Fibroblast of the conjunctiva (primary cell): ENCODE data around the gene CAMTA1.
"Not testable (repeated sequence)": the region's sequence is repeated elsewhere in the genome, so short reads cannot be mapped to it uniquely, and the experiment has no call there.

Source experiments
- DNase-seq: peaks from one replicate; pipeline ENCODE4 v3.0.0-alpha.2; 2010; ENCODE audit warnings: low read depth

CAMTA1 gene

DNA sequence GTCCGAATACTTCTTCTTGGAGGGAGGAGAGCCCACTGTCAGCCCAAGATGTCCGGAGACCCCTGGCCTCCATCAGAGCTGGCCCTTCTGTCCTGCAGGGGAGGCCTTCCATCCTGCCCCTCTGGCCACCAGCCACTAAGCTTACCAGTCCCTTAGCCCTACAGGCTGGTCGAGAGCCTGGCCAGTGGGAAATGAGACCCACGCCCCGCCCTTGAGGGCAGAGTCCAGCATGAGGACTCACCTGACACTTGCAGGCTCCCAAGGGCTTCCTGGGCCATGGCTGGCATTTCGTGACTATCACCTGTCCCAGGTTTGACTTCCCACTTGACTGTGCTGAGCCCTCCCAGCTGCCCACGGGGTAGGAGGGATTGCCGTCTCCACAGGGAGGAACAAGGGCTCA lies 624.0 kb downstream of the CAMTA1 start:
- DNase-seq, result no peak

DNA sequence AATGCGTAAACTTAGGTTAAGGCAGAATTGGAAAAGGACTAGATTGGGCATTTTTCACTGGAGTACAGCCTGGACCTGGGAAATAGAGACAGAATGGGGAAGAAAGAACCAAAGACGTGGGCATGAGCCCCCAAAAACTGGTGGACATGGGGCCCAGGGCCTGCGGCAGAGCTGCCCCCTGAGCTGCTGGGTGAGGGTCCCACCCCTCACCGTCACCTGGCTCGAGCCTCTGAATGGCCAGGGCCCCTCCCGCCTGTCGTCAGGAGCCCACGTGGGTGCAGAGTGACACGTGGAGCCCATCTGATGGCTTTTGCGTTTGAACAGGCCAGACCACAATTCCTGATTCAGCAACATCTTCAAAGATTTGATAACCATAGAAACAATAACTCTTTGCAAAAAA lies 624.9 kb downstream of the CAMTA1 start:
- DNase-seq, result no peak

DNA sequence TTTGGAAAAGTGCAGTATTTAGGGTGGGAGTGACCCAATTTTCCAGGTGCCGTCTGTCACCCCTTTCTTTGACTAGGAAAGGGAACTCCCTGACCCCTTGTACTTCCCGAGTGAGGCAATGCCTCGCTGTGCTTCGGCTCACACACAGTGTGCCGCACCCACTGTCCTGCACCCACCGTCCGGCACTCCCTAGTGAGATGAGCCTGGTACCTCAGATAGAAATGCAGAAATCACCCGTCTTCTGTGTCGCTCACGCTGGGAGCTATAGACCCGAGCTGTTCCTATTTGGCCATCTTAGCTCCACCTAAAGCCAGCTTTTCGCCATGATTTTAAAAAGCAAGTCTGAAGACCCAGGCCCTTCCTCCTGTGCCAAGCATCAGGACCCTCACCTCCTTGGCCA lies 632.4 kb downstream of the CAMTA1 start:
- not testable (repeated sequence) for DNase-seq

DNA sequence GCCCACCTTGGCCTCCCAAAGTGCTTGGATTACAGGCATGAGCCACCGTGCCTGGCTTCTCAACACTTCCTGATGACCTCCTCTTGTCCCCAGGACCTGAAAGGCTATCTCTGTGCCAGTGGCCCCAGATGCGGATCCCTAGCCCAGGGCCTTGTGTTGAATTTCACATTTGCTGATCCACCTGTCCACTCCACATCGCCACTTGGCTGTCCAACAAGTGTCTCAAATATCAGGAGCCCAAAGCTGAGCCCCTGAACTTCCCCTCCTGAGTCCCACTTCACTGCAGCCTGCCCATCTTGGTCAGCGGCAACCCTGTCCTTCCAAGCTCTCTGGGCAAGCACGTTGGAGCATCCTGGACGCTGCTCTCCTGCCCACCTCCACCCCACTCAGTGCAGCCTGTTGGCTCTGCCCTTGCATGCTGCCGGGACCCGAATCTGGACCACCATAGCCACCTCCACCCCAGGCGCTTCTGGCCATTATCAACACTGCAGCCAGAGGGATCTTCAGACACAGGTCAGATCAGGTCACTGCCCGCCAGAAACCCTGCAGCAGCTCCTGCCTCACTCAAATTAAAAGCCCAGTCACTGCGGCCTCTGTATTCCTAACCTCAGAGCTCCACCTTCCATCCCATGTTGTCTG lies 633.3 kb downstream of the CAMTA1 start:
- DNase-seq, result no peak

DNA sequence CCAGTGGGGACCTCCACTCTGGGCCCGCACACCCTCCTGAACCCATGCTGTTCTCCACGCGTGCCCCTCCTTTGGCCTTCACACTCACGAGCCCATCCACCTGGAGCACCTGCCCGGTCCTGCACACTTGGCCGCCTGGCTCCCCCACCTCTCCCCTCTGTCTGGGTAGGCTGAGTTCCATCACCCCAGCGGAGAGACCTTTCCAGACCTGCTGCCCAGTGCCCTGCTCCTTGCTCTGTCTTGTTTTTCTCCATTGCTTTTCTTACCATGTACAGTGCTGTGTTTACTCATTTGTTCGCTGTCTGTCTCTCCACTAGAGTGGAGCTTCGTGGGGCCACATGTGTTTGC lies 634.8 kb downstream of the CAMTA1 start:
- no peak for DNase-seq

DNA sequence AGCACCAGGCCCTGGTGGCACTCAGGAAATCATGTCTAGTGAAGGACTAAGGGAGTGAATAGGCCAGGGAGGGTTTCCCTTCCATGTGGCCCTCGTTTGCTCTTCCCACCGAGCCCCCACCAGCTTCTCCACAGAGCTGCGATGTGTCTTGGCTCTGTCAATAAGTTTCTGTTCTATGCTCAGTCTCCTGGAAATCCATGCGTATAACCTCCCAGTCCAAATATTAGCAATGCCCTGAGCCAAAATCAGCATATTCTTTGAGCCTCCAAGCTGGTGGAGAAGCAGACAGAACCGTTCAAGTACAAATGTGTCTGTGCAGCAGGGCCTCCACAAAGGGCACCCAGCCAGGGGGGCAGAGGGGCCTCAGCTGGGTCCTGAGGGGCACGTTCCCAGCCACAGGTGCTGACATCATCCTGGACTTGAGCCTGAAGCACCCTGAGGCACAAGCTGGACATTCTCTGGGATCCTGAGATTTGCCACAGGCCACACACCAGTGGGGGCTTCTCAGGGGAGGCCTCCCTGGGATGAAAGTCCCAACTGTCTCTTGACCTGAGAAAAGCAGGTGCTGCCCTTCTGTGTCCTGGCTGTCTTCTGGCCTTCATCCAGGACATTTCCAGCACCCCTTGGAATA lies 635.3 kb downstream of the CAMTA1 start:
- no peak for DNase-seq

DNA sequence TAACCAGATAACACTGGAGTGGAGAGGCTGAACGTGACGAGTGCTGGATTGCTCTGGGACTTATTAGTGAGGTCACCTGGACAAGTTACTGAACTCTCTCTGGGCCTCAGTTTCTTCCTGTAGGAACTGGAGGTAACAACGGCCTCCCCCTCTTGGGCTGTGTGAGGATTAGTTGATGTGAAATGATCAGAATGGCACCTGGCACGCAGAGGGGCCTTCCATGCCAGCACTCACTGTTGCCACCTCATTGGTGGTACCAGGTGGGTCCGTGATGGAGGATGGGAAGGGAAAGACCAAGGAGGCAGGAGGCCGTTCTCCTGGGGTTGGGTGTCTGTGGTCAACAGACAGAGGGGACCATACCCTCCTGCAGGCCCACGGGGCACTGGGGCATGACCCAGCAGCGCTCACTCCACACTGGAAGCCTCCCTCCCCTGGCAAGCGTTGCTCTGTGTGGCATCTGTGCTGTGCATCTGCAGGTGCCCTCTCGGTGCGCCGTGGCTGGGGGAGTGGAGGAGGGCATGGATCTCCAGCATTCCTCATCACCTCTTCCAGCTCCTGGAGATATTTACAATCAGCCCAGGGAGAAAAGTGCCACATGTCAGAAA lies 636.3 kb downstream of the CAMTA1 start:
- no peak for DNase-seq

DNA sequence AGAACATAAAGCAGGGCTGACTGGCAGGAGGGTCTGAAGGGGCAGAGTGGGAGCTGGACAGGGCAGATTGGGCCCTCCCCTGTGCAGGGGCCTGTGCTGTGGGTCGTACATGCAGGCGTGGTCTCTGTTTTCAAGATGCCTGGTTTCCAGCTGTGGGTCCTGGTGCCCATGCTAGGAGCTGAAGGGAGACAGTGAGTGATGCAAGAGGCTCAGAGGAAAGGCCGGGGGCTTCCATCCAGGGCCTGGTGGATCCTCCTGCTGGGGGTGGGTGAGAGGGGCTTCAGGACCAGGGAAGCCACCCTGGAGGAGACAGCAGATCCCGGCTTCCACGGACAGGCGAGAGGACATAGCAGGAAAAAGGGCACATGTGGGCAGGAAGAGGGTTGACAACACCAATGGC lies 636.8 kb downstream of the CAMTA1 start:
- DNase-seq, result no peak

DNA sequence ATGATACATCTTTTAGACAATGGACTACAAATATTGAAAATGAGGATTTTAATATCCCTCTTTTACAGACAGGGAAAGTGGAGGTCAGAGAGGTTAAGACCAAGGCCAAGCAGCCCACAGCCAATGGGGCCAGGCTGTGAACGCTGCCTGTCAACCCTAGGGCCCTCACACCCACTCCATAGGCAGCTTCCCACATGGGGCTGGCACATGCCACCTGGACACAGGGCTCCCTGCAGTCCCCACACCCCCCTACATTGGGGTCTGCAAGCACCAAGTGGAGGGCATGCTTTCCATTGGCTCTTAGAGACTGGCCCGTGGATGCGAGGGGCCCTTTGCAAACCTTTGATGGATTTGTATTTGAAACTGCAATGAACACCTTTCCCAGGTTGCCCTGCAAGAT lies 637.3 kb downstream of the CAMTA1 start:
- DNase-seq, result no peak

DNA sequence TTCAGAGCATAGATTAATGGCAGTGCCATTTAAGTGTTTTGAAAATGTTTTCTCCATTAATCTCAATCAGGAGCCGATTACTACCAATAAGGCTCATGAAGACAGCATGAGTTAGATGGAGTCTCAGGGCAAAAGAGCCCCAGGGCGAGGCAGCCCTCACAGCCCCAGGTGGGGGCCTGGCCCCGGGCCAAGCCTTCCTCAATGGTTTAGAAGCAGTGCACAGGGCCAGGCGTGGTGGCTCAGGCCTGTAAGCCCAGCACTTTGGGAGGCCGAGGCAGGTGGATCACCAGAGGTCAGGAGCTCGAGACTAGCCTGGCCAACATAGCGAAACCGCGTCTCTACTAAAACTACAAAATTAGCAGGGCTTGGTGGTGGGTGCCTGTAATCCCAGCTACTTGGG lies 637.7 kb downstream of the CAMTA1 start:
- DNase-seq, result no peak

DNA sequence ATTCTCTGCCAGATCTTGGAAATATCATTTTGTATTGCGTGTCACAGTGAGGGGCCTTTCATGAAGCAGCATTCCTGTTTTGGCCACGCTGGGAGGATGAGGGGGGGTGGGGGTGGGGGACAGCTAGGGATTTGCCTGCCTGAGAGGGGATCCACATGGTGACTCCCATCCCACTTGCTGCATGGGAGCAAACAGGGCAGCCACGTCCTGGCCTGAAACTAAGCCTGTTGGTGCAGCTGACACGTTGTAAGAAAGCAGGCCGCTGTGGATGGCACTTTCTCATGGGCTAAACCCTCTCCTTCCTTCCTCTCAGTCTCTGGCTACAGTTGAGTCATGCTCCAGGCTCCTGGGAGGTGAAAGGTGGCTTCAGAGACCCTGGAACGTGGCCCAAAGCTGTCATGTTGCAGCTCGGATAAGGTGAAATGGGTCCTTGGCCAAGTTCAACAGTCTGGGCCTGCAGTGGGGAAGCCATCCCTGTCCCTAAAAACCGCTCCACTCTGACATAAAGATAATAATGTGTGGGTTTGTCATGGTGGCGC lies 639.2 kb downstream of the CAMTA1 start:
- DNase-seq, result no peak

DNA sequence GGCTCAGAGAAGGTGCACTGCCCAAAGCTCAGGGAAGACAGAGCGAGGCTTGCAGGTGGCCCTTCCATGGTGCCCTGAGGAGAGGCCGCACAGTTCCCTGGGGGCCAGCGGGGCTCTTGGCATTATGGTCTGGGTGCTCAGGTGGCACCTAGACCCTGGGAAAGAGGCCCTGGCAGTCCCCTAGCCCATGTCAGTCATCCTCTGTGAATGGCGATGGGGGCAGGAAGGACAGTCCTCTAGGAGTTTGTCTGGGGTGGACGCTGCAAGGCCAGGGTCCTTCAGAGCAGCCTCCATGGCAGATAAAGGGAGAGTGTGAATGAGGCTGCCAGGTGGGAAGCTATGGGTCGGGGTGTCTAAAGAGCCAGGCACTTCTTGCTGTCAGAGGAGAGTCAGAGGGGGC lies 640.0 kb downstream of the CAMTA1 start:
- DNase-seq, result no peak

DNA sequence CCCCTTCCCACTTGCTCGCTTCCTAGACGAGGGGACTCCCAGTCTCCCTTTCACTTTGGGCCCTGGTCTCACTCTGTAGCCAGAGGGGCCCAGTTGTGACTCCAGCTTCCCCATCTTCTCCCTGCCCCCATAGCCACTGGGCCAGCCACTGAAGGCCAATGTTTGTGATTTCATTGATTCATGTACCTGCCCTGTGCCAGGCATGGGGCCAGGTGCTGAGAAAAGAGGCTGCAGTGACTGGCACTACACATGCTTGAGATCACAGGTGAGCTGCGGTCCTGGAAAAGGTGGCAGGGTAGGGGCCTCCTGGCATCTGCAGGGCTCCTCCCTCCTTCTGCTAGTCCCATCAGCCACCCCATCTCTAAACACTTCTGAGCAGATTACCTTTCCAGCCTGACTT lies 640.5 kb downstream of the CAMTA1 start:
- no peak for DNase-seq

DNA sequence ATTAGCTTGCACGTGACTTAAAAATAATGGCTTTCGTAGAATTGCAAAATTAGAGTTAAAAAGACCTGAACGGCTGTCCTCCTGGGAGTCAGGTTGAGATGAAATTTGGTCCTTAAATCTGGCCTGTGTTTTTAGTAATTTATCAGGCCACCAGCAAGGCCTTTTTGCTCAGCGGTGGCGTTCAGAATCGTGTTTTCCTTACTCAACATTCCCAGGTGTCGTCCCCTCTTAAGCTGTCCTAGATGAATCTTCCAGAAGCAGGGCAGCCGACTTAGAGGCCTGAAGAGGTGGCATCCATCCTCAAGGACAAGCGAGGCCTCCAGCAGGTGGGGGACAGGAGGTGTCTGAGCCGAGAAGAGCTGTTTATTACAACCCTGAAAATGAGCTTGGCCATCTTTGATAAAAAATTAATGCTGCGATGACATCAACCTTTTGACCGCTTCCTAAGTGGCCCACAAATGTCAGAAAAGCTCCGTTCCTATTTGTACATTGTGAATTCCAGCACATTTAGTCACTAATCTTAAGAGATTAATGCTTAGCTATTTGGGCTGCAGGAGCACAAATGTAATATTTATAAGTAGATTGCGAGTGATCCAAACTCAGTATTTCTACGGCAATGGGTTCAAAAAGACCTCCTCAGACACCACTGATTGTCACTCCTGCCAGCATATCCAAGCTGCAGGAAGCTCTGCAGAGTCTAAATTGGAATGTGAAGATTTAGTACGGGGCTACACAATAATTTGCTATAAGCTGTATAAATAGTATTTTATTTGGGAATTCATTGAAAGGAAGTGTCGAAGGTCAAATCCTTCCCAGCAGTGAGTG lies 641.7 kb downstream of the CAMTA1 start:
- no peak for DNase-seq

DNA sequence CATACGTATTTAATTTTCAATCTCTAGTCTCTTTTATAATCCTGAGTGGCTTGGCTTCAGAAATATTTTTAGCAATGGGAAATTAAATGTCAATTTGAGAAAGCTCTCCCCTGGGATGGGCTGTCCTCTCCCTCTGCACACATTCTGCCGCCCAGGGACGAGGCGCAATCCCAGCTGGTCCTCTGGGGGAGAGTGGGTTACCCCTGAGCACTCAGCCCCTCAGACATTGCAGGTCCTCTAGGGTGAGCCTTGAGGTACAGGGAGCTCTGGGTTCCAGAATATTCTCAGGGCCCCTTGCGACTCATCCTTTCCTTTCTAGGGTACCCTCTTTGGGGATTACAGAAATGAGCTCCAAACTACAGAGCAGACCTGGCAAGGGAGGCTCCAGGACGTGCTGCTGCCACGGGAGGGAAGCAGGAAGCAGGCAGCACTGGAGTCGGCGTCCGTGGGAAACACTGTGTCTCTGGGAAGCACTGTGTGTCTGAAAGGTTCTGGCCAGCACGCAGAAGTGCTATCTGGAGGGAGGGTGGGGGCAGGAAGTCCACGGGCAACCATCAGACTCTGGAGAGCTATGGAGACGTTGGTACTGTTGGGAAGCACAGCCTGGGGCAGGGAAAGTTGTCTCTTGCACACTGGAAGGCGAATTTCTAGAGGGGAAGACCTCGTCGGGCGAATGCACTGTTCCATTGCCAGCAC lies 642.5 kb downstream of the CAMTA1 start:
- no peak for DNase-seq

DNA sequence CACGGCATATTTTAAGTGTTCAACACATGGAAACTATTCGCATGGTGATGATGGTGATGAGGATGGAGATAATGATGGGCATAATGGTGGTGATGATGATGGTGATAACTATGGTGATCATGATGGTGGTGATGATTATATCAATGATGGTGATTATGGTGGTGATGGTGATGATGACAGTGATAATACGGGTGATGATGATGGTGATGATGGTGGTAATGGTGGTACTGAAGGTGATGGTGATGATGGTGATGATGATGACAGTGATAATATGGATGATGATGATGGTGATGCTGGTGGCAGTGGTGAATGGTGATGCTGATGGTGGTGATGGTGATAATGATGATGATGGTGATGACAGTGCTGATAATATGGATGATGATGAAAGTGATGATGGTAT lies 644.0 kb downstream of the CAMTA1 start:
- DNase-seq, result no peak

DNA sequence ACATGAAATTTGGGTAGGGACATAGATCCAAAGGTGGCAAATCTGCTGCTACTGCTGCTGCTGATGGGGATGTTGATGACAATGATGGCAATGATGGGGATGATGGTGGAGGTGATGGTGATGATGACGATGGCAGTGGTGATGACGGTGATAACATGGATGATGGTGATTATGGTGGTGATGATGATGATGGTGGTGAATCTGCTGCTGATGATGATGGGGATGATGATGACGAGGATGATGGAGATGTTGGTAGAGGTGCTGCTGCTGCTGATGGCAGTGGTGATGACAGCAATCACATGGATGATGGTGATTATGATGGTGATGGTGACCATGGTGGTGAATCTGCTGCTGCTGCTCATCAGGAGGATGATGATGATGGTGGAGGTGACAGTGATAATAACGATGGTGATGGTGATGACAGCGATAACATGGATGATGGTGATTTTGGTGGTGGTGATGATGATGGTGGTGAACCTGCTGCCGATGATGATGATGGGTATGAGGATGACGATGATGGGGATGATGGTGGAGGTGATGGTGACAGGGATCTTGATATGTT lies 644.9 kb downstream of the CAMTA1 start:
- DNase-seq, result no peak

DNA sequence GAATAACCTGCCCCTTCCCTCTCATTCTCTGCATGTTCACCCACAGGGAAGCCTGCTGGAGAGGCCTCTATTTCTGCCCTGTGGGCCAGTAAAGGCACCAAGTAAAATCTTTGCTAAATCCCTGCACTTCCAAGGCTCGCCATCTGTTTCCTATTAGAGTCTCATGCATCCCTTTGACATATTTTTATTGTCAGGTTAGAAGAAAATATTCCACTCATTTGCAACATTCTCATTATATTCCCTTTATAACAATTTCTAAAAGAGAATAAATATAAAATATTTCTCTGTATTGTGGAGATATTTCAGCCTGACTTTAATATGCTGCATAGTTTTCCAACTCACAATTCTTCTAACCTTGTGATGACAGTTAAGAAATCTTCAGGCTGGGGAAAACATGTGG lies 645.4 kb downstream of the CAMTA1 start:
- no peak for DNase-seq

DNA sequence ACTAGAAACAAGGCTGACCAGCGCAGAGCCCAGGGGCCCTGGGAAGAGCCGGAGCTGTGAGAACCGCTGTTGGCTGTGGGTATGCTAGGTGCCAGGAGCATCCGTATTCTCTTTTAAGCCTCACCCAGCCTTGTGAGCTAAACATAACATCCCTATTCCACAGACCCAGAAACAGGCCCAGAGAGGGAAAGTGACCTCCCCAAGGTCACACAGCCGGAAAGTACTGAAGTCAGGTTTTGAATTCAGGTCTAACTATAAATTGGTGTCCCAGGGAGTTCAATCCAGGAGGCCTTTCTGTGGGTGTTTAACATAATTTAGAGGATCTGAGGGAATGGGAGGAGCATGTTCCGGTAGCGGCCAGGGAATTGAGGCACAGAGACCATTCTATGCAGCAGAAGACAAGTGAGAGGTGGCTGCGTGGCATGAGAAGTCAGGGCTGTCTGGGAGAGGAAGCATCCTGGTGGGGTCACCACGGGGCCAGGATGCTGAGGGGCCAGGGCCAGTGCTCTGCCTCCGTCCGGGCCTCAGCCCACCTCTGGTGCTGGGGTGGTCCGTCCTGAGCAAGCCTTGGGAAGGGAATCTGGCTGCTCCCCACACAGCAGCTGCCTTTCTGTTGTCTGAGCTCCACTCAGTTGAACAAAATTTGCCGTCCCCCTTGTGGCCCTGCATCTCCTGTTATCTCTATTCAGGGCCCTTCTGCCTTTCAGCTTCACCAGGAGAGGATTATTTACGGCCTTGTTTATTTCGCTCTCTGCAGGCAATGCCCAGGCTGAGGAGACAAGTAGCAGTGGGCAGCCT lies 647.0 kb downstream of the CAMTA1 start:
- DNase-seq, result no peak

DNA sequence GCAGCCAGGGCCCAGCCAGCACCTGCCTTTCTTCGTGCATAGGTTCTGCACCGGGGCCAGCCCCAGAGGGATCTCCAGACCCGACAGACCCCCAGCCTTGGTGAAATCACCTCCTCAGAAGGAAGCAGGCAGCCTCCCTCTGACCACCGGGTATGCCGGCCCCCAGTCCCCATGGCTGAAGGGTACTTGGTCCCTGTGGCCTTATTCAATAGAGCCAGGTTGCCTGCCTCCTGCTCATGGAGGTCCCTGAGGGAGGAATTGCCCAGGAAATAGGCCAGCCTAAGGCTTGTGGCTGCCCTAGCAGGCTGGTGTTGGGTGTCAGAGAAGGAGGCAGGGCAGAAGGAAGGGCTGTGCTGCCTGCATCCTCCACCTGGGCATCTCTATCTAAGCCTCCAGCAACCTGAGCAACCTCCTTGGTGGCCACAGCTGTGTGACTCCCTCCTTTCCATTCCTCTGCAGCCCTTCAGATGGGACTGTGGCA lies 647.7 kb downstream of the CAMTA1 start:
- no peak for DNase-seq

DNA sequence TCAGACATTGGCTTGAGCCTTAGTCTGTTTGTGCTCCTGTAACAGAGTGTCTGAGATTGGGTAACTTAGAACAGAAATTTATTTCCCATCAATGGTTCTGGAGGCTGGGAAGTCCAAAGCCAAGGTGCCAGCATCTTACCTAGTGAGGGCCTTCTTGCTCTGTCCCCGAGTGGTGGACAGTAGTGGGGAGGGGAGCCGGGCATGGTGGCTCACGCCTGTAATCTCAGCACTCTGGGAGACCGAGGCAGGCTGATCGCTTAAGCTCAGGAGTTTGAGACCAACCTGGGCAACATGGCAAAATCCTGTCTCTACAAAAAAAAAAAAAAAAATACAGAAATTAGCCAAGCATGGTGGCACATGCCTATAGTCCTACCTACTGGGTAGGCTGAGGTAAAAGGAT lies 649.3 kb downstream of the CAMTA1 start:
- no peak for DNase-seq
